ENCODE results near the gene CCDC110. TPM values are rescaled to one million over a fixed set of nuclear protein-coding genes. Genes with fewer than 3 reads are reported as not detected.

Gene CCDC110
- polyA plus RNA-seq, 1 donor (not counting 4 experiments of a cell fraction or from before 2014, with no cell fraction given) = not detected

- Histone ChIP-seq H3K36me3 (ENCODE audit: control insufficient read depth in 2 of 2, extremely low read depth in 1 of 2, insufficient read depth in 2 of 2, low read length in 2 of 2) (no peaks in the 10 kb centered on the region), H3K4me3 (ENCODE audit: control insufficient read depth in 2 of 3, extremely low read depth in 1 of 3, insufficient read depth in 2 of 3, low read depth in 1 of 3, low read length in 3 of 3) (no peak overlapping the region), H3K4me1 (ENCODE audit: control insufficient read depth, extremely low read depth, insufficient read depth, low read length) (no peaks in the 10 kb centered on the region), H3K79me2 (ENCODE audit: control insufficient read depth, insufficient read depth, low read length) (no peaks in the 10 kb centered on the region), H3K9ac (ENCODE audit: control insufficient read depth, extremely low read depth, insufficient read depth, low read length) (no peak overlapping the region), H3K9me1 (ENCODE audit: control insufficient read depth, extremely low read depth, insufficient read depth, low read length) (no peaks in the 10 kb centered on the region), H3K27ac (ENCODE audit: control insufficient read depth, insufficient read depth, low read length) (no peak overlapping the region), H3K27me3 (ENCODE audit: control insufficient read depth, extremely low read depth, insufficient read depth, low read length) (no peaks in the 10 kb centered on the region), H4K20me1 (ENCODE audit: control insufficient read depth, extremely low read depth, insufficient read depth, low read length) (no peaks in the 10 kb centered on the region), H2AFZ (ENCODE audit: control insufficient read depth, low read length) (no peak overlapping the region), H3K4me2 (ENCODE audit: control insufficient read depth, extremely low read depth, insufficient read depth, low read depth, low read length) (no peak overlapping the region), H3K9me3 (ENCODE audit: control insufficient read depth, low read depth, low read length) (no peaks in the 10 kb centered on the region)
- TF ChIP-seq EZH2 (IDR thresholded peaks at IDR 0.05; ENCODE audit: low read length) = no peak
- FAIRE-seq = no peak
- no peak for DNase-seq (ENCODE audit: low read depth, low spot score)
- dilution Hi-C loops (cut with MboI; ENCODE audit: extremely low pct_ligation_motif_present, low sequenced_read_pairs) = no loop called here
Measured at GRCh38 chr4:185502386-185502785, 30.9 kb upstream of the CCDC110 start.

GRCh38 chr4:185500576-185500975, 29.0 kb upstream of the CCDC110 start:
- Histone ChIP-seq H3K4me3 (ENCODE audit: control insufficient read depth in 2 of 3, extremely low read depth in 1 of 3, insufficient read depth in 2 of 3, low read depth in 1 of 3, low read length in 3 of 3) (no peak overlapping the region), H3K27me3 (ENCODE audit: control insufficient read depth, extremely low read depth, insufficient read depth, low read length) (no peaks in the 10 kb centered on the region), H4K20me1 (ENCODE audit: control insufficient read depth, extremely low read depth, insufficient read depth, low read length) (no peaks in the 10 kb centered on the region), H2AFZ (ENCODE audit: control insufficient read depth, low read length) (no peak overlapping the region), H3K4me1 (ENCODE audit: control insufficient read depth, extremely low read depth, insufficient read depth, low read length) (no peaks in the 10 kb centered on the region), H3K9me1 (ENCODE audit: control insufficient read depth, extremely low read depth, insufficient read depth, low read length) (no peaks in the 10 kb centered on the region), H3K79me2 (ENCODE audit: control insufficient read depth, insufficient read depth, low read length) (no peaks in the 10 kb centered on the region), H3K9ac (ENCODE audit: control insufficient read depth, extremely low read depth, insufficient read depth, low read length) (no peak overlapping the region), H3K4me2 (ENCODE audit: control insufficient read depth, extremely low read depth, insufficient read depth, low read depth, low read length) (no peak overlapping the region), H3K36me3 (ENCODE audit: control insufficient read depth in 2 of 2, extremely low read depth in 1 of 2, insufficient read depth in 2 of 2, low read length in 2 of 2) (no peaks in the 10 kb centered on the region), H3K9me3 (ENCODE audit: control insufficient read depth, low read depth, low read length) (no peaks in the 10 kb centered on the region), H3K27ac (ENCODE audit: control insufficient read depth, insufficient read depth, low read length) (no peak overlapping the region)
- TF ChIP-seq, protein P1, sequence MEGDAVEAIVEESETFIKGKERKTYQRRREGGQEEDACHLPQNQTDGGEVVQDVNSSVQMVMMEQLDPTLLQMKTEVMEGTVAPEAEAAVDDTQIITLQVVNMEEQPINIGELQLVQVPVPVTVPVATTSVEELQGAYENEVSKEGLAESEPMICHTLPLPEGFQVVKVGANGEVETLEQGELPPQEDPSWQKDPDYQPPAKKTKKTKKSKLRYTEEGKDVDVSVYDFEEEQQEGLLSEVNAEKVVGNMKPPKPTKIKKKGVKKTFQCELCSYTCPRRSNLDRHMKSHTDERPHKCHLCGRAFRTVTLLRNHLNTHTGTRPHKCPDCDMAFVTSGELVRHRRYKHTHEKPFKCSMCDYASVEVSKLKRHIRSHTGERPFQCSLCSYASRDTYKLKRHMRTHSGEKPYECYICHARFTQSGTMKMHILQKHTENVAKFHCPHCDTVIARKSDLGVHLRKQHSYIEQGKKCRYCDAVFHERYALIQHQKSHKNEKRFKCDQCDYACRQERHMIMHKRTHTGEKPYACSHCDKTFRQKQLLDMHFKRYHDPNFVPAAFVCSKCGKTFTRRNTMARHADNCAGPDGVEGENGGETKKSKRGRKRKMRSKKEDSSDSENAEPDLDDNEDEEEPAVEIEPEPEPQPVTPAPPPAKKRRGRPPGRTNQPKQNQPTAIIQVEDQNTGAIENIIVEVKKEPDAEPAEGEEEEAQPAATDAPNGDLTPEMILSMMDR (optimal IDR thresholded peaks at IDR 0.05 in 1 of 3, IDR thresholded peaks at IDR 0.05 in 1 of 3, conservative IDR thresholded peaks at IDR 0.05 in 1 of 3; ENCODE audit: extremely low read depth in 1 of 3, insufficient read depth in 2 of 3, low read length in 3 of 3) = no peak
- TF ChIP-seq EZH2 (IDR thresholded peaks at IDR 0.05; ENCODE audit: low read length) = no peak
- dilution Hi-C loops (cut with MboI; ENCODE audit: extremely low pct_ligation_motif_present, low sequenced_read_pairs) = no loop called here
- DNase-seq (ENCODE audit: low read depth, low spot score) (no peak), FAIRE-seq (no peak)

DNA sequence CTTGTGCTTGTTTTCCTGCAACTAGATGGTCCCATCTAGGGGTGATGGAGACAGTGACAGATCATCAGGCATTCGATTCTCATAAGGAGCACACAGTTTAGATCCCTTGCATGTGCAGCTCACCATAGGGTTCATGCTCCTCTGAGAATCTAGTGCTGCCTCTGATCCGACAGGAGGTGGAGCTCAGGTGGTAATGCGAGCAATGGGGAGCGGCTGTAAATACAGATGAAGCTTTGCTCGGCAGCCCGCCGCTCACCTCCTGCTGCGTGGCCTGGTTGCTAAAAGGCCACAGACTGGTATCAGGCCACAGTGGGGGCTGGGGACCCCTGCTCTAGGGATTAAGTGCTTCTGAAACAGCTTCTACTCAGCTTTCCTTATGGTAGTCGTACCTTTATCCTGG, 28.5 kb upstream of the CCDC110 start:
- Histone ChIP-seq H3K36me3 (ENCODE audit: control insufficient read depth in 2 of 2, extremely low read depth in 1 of 2, insufficient read depth in 2 of 2, low read length in 2 of 2) (no peaks in the 10 kb centered on the region), H3K4me3 (ENCODE audit: control insufficient read depth in 2 of 3, extremely low read depth in 1 of 3, insufficient read depth in 2 of 3, low read depth in 1 of 3, low read length in 3 of 3) (no peak overlapping the region), H3K27me3 (ENCODE audit: control insufficient read depth, extremely low read depth, insufficient read depth, low read length) (no peaks in the 10 kb centered on the region), H4K20me1 (ENCODE audit: control insufficient read depth, extremely low read depth, insufficient read depth, low read length) (no peaks in the 10 kb centered on the region), H3K4me1 (ENCODE audit: control insufficient read depth, extremely low read depth, insufficient read depth, low read length) (no peaks in the 10 kb centered on the region), H2AFZ (ENCODE audit: control insufficient read depth, low read length) (no peak overlapping the region), H3K79me2 (ENCODE audit: control insufficient read depth, insufficient read depth, low read length) (no peaks in the 10 kb centered on the region), H3K27ac (ENCODE audit: control insufficient read depth, insufficient read depth, low read length) (no peak overlapping the region), H3K9me1 (ENCODE audit: control insufficient read depth, extremely low read depth, insufficient read depth, low read length) (no peaks in the 10 kb centered on the region), H3K4me2 (ENCODE audit: control insufficient read depth, extremely low read depth, insufficient read depth, low read depth, low read length) (no peak overlapping the region), H3K9me3 (ENCODE audit: control insufficient read depth, low read depth, low read length) (no peaks in the 10 kb centered on the region), H3K9ac (ENCODE audit: control insufficient read depth, extremely low read depth, insufficient read depth, low read length) (no peak overlapping the region)
- TF ChIP-seq, protein P1 (optimal IDR thresholded peaks at IDR 0.05 in 1 of 3, IDR thresholded peaks at IDR 0.05 in 1 of 3, conservative IDR thresholded peaks at IDR 0.05 in 1 of 3; ENCODE audit: extremely low read depth in 1 of 3, insufficient read depth in 2 of 3, low read length in 3 of 3) = no peak
- TF ChIP-seq EZH2 (IDR thresholded peaks at IDR 0.05; ENCODE audit: low read length) = no peak
- dilution Hi-C loops (cut with MboI; ENCODE audit: extremely low pct_ligation_motif_present, low sequenced_read_pairs) = no loop called here
- FAIRE-seq = no peak
- DNase-seq (ENCODE audit: low read depth, low spot score) = no peak
